Fibroblast of villous mesenchyme (primary cell): ENCODE results near the gene RFC4. TPM values are rescaled to one million over a fixed set of nuclear protein-coding genes. Genes with fewer than 3 reads are reported as not detected.

ENCODE experiments used
- DNase-seq: peaks from one replicate; pipeline ENCODE4 v3.0.0-alpha.2; 2010; ENCODE audit warnings: low read depth
- H3K4me3 ChIP-seq: 2 replicates; pipeline ENCODE4 v1.5.1; 2011; ENCODE audit warnings: low read depth, mild to moderate bottlenecking, low read length
- total RNA-seq: library from RNA; depleted of rRNA; stranded (reverse); fragments of >200 nt; gene quantifications from 2 replicates; pipeline ENCODE4 v1.2.3, GENCODE V29; 2012
- TF ChIP-seq, protein P1 (sequence below): IDR thresholded peaks from 2 replicates; pipeline ENCODE4 v1.5.1; 2012; ENCODE audit warnings: low read depth, mild to moderate bottlenecking, low read length; ENCODE audit not compliant: insufficient read depth

RFC4 gene
- total RNA-seq, 1 donor = 25.5 TPM

- DNase-seq = no peak
- H3K4me3 ChIP-seq = peak overlapping the region; percentile 100
- TF ChIP-seq, protein P1, sequence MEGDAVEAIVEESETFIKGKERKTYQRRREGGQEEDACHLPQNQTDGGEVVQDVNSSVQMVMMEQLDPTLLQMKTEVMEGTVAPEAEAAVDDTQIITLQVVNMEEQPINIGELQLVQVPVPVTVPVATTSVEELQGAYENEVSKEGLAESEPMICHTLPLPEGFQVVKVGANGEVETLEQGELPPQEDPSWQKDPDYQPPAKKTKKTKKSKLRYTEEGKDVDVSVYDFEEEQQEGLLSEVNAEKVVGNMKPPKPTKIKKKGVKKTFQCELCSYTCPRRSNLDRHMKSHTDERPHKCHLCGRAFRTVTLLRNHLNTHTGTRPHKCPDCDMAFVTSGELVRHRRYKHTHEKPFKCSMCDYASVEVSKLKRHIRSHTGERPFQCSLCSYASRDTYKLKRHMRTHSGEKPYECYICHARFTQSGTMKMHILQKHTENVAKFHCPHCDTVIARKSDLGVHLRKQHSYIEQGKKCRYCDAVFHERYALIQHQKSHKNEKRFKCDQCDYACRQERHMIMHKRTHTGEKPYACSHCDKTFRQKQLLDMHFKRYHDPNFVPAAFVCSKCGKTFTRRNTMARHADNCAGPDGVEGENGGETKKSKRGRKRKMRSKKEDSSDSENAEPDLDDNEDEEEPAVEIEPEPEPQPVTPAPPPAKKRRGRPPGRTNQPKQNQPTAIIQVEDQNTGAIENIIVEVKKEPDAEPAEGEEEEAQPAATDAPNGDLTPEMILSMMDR = no peak
These were observed 20.7 kb downstream of the RFC4 start for GRCh38 chr3:186785495-186786018.

- peak overlapping the region; percentile 100 for H3K4me3 ChIP-seq
- no peak for DNase-seq
- TF ChIP-seq, protein P1 = no peak
These were observed 21.3 kb downstream of the RFC4 start for GRCh38 chr3:186784820-186785494.

DNA sequence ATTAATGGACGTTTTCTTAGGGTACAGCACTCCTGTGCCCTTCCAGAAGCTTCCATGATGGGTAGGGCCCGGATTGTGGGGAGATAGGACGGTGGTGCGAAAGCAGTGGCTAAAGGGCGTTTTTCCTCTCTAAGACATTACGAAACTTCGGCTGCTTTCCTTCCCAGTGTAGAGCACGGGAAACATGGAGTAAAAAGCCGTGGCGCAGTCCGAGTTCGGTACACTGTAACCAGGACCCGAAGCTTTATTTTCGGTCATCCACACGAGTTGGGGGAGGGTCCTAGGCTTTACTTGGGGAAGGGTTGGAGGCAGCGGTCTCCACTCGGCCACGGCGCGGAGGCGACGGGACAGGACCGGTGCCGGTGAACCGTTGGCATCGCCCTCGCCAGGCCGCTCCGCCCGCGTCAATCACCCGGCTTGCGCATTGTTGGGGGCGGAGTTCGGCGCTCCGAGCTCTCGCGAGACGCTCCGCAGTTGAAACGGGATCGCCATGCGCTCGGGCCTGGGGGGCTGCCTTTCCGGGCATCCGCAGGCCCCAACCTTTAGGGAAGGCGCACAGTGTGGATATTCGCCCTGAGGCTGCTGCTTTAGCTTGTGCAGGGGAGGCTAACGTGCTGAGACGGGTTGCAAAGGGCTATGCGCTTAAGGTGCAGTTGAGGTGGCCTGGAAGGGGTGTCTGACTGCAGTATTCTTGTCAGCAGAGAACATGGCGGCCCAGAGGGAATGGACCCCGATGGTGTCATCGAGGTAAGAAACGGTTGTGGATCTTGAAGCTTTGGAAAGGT is 22.4 kb downstream of the RFC4 start:
- DNase-seq = peak; percentile 80
- TF ChIP-seq, protein P1 = no peak
- peak overlapping the region; percentile 100 for H3K4me3 ChIP-seq

GRCh38 chr3:186783058-186783730 is 23.1 kb downstream of the RFC4 start, which contains the start of gene EIF4A2:
EIF4A2 (plus strand) TSS chr3:186783577; CDS start chr3:186783611, 34 bp downstream.
- H3K4me3 ChIP-seq = peak within 1 kb of the TSS; percentile 100
- TF ChIP-seq, protein P1 = no peak
- DNase-seq = peak; percentile 93

- H3K4me3 ChIP-seq = peak overlapping the region; percentile 100
- TF ChIP-seq, protein P1 = no peak
- no peak for DNase-seq
These were observed 23.7 kb downstream of the RFC4 start for GRCh38 chr3:186782542-186783057.

GRCh38 chr3:186779204-186779603 is 27.1 kb downstream of the RFC4 start:
- H3K4me3 ChIP-seq = no peak overlapping the region

More at GRCh38 chr3:186779204-186779603, 27.1 kb downstream of the RFC4 start:
- TF ChIP-seq, protein P1 = no peak
- no peak for DNase-seq
